HG03103 (cell line): ENCODE results near the gene USP5.
"Not testable (repeated sequence)": the region's sequence is repeated elsewhere in the genome, so short reads cannot be mapped to it uniquely, and the experiment has no call there.

Experiments used
- ATAC-seq: cut with Tn5 transposase; IDR thresholded peaks from one replicate; pipeline ENCODE4 v1.9.1; 2021; ENCODE audit warnings: low read depth; ENCODE audit not compliant: unreplicated experiment

The USP5 gene

DNA sequence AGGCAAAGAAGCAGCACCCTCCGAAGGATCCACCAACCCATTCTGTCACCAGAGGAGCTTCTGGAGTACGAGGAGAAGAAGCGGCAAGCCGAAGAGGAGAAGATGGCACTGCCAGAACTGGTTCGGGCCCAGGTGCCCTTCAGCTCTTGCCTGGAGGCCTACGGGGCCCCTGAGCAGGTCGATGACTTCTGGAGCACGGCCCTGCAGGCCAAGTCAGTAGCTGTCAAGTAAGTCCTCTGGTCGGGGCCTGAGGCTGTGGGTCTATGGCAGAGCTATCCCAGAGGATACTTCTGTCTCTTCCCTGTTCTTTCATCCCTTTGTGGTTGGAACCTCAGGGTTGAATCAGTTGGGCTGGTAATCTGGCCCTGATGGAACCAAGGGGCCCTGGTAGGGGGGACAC is 9.4 kb downstream of the USP5 start:
- no peak for ATAC-seq

GRCh38 chr12:6863033-6863432 is 11.1 kb downstream of the USP5 start:
- no peak for ATAC-seq

DNA sequence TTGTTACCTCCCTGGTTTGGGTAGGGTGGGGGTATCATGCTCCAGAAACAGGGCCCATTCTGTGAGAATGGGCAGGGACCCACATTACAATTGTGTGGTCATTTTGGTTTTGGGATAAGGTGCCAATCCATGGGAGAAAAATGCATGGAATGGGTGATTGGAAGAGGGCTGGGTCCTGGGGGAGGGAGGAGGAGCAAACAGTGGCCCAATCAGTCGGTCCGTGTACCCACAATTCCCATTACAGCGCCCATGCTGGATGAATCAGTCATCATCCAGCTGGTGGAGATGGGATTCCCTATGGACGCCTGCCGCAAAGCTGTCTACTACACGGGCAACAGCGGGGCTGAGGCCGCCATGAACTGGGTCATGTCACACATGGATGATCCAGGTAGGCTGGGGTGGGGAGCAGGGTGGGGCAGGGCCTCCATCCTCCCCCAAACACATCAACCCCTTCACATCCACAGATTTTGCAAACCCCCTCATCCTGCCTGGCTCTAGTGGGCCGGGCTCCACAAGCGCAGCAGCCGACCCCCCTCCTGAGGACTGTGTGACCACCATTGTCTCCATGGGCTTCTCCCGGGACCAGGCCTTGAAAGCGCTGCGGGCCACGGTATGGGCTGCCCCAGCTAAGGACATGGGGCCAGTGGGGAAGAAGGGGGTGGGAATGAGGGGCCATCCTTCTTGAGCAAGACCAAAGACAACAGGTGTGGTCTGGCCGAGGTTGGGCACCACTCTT is 11.8 kb downstream of the USP5 start:
- ATAC-seq: no peak

DNA sequence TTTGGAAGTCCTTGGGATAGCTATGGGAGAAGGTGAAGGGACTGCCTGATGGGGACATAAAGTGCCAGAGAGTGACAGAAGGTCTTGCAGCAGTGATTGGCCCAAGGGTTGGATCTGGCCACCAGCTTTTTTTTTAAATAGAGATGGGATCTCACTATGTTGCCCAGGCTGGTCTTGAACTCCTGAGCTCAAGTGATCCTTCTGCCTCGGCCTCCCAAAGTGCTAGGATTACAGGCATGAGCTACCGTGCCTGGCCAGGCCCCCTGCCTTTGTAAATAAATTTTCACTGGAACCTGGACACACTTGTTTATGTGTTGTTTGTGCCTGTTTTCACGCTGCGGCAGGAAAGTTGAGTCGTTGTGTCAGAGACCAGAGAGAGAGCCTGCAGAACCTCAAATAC is 13.4 kb downstream of the USP5 start:
- not testable (repeated sequence) for ATAC-seq

DNA sequence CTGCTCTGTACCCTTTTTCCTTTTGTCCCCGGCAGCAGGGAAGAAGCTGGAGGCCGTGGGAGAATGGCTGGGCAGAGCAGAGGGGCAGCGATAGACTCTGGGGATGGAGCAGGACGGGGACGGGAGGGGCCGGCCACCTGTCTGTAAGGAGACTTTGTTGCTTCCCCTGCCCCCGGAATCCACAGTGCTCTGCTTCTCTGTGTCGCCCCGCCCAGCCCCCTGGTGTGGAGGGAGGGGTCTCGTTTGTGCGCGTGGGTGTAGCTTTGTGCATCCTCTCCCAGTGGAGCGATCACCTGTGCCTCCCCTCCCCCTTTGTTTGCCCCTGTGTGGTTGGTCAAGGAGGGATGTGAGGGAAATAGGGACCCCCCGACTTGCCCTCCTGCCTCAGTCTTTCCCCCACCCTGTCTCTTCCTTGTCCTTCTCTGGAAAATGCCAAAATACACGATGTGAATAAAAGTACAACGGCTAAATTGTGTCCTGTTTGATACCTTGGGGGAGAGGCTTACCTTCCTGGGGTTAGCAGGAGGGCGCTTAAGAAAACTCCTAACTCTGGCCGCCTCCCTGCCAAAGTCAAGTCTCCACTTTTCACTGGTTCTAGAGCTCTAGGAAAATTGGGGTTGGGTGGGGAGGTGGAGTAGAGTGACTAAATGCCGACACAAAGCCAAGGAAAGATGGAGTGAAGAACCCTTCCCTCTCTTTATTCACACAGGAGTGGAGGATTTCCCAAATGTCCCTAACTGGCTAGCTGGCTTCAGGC is 14.4 kb downstream of the USP5 start:
- ATAC-seq: no peak

DNA sequence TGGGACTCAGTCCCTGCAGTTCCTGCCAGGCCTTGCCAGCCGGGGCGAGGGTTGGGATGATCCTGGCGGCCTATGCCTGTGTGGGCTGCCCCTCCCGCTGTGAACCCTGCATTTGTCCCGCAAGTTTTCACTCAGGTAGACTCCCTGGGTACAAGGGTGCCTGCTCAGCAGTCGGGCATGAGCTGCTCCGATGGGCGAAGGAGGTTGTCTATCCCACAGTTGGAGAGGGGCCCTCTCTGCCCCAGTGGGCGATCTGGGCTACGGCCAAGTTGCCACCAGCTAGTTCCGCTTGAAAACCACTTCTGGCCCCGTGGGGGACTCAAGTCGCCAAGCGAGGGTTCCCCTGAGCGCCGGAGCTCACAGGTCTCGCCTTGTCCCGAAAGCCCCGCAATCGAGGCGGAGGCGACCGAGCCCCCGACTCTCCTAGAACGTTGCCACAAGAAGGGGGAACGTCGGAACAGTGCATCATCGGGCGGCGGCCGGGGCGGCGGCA is 15.0 kb downstream of the USP5 start:
- no peak for ATAC-seq

DNA sequence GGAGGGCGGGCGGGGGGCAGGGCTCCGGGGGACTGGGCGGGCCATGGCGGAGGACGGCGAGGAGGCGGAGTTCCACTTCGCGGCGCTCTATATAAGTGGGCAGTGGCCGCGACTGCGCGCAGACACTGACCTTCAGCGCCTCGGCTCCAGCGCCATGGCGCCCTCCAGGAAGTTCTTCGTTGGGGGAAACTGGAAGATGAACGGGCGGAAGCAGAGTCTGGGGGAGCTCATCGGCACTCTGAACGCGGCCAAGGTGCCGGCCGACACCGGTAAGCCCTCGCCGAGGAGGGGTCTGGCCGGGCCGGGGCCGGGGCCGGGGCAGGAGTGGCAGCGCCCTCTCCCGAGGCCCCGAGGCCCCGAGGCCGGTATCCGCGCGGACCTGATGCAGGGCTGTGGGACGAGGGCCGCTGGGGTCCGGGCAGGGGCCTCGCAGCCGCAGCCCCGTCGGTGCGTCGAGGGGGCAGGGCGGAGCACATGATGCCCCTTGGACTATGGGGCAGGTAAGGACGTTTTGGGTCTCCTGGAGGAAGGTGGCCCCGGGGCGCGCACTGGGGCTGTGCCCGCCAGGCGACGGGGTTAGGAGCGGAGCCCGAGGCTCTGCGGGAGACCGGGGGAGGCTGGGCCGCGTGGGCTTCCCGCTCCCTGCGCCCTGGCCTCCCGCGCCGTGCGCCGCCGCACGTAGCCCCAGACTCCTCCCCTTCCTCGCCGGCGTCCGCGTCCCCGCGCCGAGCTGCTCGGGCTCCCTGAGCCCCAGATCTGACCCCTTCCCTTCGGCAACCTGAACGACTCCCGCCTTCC is 15.7 kb downstream of the USP5 start, which contains the start of gene TPI1:
TSS of gene TPI1 (plus strand) at position 119 of the 798 bp plus-strand sequence. CDS start at position 155, 36 bp downstream.
- ATAC-seq: peak; percentile 39

GRCh38 chr12:6868211-6869048 is 16.5 kb downstream of the USP5 start:
- no peak for ATAC-seq

DNA sequence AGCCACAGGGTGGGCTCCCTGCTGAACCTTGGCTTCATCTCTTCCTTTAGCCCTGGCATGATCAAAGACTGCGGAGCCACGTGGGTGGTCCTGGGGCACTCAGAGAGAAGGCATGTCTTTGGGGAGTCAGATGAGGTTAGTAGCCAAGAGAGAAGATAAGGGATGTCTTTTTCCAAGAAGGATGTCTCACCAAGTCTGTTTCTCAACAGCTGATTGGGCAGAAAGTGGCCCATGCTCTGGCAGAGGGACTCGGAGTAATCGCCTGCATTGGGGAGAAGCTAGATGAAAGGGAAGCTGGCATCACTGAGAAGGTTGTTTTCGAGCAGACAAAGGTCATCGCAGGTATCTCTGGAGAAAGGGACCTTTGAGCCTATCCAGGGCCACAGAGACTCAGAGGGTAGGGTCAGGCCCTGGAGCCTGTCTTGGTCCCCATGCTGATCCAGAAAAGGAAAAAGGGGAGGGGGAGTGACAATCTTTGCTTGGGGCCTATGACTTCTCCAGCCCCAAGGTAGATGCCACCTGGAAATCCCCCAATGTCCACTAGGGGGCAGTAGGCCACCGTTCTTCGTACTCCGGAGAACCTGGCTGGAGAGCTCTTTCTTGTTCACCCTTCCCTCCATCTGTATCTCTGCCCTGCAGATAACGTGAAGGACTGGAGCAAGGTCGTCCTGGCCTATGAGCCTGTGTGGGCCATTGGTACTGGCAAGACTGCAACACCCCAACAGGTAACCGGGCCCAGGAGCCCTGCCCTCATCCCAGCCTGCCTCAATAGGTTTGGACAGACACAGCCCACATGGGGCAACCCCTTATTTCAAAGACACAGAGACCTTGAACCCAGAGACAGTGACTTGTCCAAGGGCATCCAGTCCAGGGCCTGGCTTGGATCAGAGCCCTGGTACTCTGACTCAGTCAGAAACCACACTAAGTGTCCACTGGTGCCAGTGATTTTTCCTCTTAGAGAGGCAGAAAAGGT is 17.4 kb downstream of the USP5 start:
- no peak for ATAC-seq

DNA sequence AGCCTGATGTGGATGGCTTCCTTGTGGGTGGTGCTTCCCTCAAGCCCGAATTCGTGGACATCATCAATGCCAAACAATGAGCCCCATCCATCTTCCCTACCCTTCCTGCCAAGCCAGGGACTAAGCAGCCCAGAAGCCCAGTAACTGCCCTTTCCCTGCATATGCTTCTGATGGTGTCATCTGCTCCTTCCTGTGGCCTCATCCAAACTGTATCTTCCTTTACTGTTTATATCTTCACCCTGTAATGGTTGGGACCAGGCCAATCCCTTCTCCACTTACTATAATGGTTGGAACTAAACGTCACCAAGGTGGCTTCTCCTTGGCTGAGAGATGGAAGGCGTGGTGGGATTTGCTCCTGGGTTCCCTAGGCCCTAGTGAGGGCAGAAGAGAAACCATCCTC is 18.4 kb downstream of the USP5 start:
- not testable (repeated sequence) for ATAC-seq

DNA sequence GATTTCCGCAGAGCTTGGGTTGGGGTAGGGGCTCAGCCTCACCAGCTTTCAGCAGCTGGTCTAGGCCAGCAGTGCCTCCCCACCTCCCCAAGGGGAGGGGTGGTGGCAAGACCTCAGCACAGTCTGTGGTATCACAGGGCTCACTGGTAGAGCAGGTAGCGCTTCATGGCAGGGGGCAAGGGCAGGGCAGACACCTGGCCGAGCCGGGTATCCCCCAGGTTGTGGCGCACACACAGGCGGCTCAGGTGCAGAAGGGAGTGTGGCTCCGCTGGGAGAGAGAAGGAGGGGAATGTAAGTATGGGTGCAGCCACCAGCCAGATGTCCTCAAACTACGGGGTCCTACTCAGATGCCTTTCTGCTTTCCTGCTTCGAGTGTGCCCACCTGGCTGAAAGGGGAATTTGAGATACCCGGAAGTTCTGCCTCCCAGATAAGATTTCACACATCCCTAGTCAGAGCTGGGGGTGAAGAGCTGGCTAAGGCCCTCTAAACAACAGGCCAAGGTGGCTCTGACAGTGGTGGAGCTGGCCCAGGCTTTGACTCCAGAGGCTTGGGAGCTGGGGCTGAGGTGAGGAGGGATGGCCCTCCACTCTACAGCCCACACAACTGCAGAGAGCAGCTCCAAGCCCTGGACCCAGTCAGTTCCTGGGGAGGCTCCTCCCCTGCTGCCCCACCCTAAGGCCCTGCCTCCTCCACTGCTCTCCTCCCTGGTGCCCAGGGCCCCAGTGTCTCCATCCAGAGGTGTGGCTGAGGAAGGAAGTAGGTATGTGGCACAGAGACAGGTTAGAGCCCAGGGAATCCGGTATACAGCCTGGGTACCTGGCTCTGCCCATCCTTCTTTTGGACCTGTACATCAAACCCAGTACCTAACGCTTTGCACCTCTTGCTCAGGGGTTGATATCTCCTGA is 19.4 kb downstream of the USP5 start:
- no peak for ATAC-seq

DNA sequence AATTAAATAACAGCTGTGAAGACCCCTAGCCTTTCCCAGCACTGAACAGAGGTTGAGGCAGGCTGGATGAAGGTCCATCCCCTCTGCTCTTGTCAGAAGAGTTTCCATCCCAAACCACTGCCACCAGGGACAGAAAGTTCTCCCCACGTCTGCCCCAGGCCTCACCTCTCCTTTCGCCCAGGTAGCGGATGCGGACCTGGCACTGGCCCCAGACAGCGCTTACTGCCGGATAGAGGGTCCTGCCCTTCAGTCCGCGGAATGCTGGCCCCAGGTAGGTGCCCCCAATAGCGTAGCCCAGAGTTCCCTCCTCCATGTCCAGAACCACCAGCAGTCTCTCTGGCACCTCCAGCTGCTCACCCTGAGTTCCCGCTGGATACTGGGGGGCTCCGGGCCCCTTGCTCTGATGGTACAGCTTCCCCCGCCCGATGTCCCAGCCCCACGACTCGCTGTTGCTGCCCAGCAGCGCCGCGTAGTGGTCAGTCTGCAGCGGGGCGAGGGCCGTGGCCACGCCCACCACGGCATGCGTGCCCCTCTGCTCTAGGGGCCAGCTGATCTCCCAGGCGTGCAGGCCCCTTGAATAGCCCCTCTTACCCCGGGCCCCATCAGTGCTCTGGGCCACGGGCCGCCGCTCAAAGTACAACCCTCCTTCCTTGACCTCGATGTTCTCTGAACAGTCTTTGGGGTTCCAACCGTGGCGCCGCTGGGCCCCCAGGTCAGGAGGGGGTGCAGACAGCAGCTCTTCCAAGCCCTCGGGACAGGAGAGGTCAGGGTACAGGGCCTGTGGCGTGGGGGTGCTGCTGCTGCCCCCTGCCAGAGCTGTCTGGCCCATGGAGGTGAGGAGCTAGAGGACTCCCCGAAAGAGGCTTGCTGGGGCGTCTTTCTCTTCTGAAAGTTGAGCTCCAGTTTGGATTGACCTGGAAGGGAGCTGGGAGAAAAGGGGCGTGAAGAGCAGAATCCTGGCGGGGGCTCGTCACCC is 20.4 kb downstream of the USP5 start:
- ATAC-seq: no peak

DNA sequence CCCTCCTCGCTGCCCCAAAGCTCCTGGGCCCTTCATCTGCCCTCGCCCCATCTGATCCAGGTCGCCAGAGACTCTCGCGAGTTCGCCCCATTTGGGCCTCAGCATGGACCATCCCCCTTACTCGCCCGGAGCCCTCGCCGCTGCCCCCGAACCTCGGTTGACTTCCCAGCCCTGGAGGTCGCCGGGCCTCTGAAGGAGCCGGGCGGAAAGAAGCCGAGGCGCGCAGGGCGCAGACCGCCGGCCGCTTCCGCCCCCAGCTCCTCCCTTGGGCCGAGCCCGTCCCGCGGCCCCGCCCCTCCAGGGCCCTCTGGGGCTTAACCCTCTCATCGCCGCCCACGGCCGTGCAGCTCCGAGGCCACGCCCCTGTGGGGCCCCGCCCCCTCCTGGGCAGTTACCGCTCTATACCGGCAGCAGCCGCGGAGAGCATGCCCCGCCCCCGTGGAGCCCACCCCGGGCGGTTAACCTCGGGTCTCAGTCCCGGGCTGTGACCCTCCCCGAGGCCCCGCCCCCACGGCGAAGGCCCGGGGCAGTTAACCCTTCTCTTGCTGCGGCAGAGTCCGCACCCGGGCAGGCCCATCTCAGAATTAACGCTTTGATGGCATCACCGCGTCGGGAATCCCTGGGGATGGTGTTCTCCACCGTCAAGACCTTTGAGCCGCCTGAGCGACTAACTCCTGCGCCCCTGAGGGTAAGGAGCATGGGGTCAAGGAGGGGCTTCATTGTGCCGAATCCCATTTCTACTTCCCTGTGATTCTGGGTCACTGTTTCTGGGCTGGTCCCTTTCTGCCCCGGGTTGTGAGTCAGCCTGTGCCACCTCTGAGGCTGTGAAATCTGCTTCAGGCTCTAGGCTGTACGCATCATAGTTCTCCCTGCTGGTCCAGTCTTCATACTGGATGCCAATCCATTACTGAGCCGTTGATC is 21.4 kb downstream of the USP5 start, which contains the start of gene SPSB2:
TSS of gene SPSB2 (minus strand) at position 210 of the 921 bp plus-strand sequence. CDS start 402 bp downstream, outside the sequence.
- peak; percentile 61 for ATAC-seq

GRCh38 chr12:6874015-6874368 is 22.0 kb downstream of the USP5 start:
- not testable (repeated sequence) for ATAC-seq

GRCh38 chr12:6879824-6880223 is 27.9 kb downstream of the USP5 start:
- ATAC-seq: not testable (repeated sequence)

DNA sequence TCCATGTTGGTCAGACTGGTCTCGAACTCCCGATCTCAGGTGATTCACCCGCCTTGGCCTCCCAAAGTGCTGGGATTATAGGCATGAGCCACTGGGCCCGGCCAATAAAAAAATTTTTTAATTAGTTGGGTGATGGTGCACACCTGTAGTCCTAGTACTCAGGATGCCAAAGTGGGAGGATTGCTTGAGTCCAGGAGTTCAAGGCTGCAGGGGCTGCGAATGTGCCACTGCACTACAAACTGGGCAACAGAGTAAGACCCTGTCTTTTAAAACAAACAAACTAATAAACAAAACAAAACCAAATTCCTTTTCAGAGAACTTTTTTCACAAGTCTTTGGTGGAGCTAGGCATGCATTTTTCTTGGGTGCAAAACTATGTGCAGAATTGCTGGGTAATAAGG is 31.3 kb downstream of the USP5 start:
- no peak for ATAC-seq
